ENCODE measurements around the gene ZFHX2. TPM values are rescaled to one million over a fixed set of nuclear protein-coding genes. Genes with fewer than 3 reads are reported as not detected.

Gene ZFHX2
- total RNA-seq, 1 experiment from 2014 or later = 3.7 TPM

DNA sequence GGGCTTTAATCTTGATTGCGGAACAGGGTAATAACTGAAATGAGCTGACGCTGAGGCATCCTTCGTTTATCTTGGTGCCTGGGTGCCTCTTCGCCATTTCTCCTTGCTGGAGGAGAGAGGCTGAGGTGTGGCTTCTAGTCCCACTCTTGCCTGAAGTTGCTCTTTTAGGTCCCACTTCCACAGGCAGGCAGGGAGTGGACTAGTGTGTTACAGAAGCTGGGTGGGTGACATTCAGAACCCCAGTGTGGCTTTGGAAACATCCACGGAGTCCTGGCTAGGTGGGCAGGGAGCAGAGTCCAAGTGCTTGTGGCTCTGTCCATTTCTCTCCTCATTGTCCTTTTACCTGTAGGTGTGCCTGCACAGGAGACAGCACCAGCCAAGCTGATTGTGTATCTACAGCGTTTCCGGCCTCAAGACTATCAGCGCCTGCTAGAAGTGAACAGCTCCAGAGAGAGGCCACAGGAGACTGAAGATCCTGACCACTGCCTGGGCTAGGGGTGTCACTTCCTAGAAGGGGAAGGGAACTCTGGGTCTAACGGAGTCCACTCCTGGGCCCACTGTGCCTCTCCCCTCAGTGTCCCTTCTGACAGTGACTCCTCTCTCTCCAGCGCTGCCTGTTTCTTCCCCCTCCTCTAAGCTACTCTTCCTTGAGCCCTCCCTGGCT, 6.9 kb upstream of the ZFHX2 start:
- Mint-ChIP-seq H3K36me3 (ENCODE audit: insufficient read depth, unreplicated experiment) (peaks cover 61% of the 10 kb centered on the region), H3K27ac (ENCODE audit: unreplicated experiment) (no peak overlapping the region), H3K4me3 (ENCODE audit: low read depth, unreplicated experiment) (no peak overlapping the region), H3K27me3 (ENCODE audit: unreplicated experiment) (no peaks in the 10 kb centered on the region), H3K4me1 (ENCODE audit: low read depth, unreplicated experiment) (peaks cover 23% of the 10 kb centered on the region), H3K9me3 (ENCODE audit: low read depth, unreplicated experiment) (no peaks in the 10 kb centered on the region)
- TF ChIP-seq, protein P1, sequence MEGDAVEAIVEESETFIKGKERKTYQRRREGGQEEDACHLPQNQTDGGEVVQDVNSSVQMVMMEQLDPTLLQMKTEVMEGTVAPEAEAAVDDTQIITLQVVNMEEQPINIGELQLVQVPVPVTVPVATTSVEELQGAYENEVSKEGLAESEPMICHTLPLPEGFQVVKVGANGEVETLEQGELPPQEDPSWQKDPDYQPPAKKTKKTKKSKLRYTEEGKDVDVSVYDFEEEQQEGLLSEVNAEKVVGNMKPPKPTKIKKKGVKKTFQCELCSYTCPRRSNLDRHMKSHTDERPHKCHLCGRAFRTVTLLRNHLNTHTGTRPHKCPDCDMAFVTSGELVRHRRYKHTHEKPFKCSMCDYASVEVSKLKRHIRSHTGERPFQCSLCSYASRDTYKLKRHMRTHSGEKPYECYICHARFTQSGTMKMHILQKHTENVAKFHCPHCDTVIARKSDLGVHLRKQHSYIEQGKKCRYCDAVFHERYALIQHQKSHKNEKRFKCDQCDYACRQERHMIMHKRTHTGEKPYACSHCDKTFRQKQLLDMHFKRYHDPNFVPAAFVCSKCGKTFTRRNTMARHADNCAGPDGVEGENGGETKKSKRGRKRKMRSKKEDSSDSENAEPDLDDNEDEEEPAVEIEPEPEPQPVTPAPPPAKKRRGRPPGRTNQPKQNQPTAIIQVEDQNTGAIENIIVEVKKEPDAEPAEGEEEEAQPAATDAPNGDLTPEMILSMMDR (IDR thresholded peaks at IDR 0.05; ENCODE audit: unreplicated experiment) = no peak
- BruUV-seq (replicated peaks) = no TSS peak
- intact Hi-C loops (cut with micrococcal nuclease; ENCODE audit: unreplicated experiment) = loop anchor here (10.0 kb wide), 1 partner anchor 234 kb away; the partner anchor contains the start of gene PABPN1
- CTCF ChIA-PET = interaction anchor here (2.2 kb wide), 1 partner anchor 80 kb away, joined by 22 read pairs; no protein-coding TSS in a partner anchor
- DNase-seq = no peak

DNA sequence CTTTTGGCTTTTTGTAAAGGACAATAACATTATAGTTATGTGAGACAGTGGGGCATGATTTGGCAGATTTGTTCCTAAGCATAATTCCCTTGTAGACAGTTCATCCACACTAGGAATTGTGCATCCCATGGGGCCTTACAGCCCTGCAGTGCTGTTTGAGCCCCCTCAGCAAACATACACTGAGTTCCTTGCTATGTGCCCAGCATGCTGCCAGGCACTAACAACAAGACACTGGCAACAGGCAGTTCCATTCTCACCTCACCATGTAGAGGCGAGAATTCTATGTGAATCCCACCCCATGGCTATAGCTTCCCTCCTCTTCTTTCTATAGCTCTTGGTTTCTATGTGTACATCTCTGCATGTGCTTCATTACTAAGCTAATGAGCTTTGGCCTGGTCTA, 6.4 kb upstream of the ZFHX2 start:
- Mint-ChIP-seq H3K27me3 (ENCODE audit: unreplicated experiment) (no peaks in the 10 kb centered on the region), H3K4me3 (ENCODE audit: low read depth, unreplicated experiment) (peak overlapping the region; percentile 89), H3K36me3 (ENCODE audit: insufficient read depth, unreplicated experiment) (peaks cover 56% of the 10 kb centered on the region), H3K4me1 (ENCODE audit: low read depth, unreplicated experiment) (peaks cover 23% of the 10 kb centered on the region), H3K9me3 (ENCODE audit: low read depth, unreplicated experiment) (no peaks in the 10 kb centered on the region), H3K27ac (ENCODE audit: unreplicated experiment) (no peak overlapping the region)
- BruUV-seq (replicated peaks) = no TSS peak
- intact Hi-C loops (cut with micrococcal nuclease; ENCODE audit: unreplicated experiment) = loop anchor here (10.0 kb wide), 1 partner anchor 233 kb away; the partner anchor contains the start of gene PABPN1
- TF ChIP-seq, protein P1 (IDR thresholded peaks at IDR 0.05; ENCODE audit: unreplicated experiment) = no peak
- CTCF ChIA-PET = interaction anchor here (0.9 to 2.2 kb wide), 2 partner anchors 14 to 80 kb away, joined by 4 to 22 read pairs; no protein-coding TSS in a partner anchor
- no peak for DNase-seq

DNA sequence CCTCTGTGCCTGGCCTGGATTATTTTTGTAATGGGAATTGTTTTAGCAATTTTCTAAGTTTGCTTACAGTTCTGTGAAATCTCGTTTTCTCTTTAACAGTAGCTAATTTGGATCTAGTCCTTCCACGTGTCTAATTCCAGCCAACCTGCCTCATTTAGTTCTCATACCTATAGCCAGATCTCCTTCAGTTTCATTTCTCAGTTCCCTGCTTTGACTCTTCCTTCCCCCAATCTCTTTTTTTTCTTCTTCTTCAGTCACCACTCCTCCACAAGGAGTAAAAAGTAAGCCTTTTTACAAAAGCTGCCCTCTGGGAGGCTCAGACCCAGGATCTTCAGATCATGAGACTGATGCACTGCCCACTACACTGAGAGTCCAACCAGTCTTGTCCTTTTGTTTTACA, 6.0 kb upstream of the ZFHX2 start:
- intact Hi-C loops (cut with micrococcal nuclease; ENCODE audit: unreplicated experiment) = loop anchor here (10.0 kb wide), 1 partner anchor 233 kb away; the partner anchor contains the start of gene PABPN1
- TF ChIP-seq, protein P1 (IDR thresholded peaks at IDR 0.05; ENCODE audit: unreplicated experiment) = no peak
- H3K9me3 Mint-ChIP-seq (ENCODE audit: low read depth, unreplicated experiment) = no peaks in the 10 kb centered on the region
- no peaks in the 10 kb centered on the region for H3K27me3 Mint-ChIP-seq (ENCODE audit: unreplicated experiment)
- H3K4me3 Mint-ChIP-seq (ENCODE audit: low read depth, unreplicated experiment) = peak overlapping the region; percentile 89
- DNase-seq = no peak
- peaks cover 23% of the 10 kb centered on the region for H3K4me1 Mint-ChIP-seq (ENCODE audit: low read depth, unreplicated experiment)
- peaks cover 52% of the 10 kb centered on the region for H3K36me3 Mint-ChIP-seq (ENCODE audit: insufficient read depth, unreplicated experiment)
- CTCF ChIA-PET = interaction anchor here (0.9 kb wide), 1 partner anchor 14 kb away, joined by 4 read pairs; no protein-coding TSS in a partner anchor
- H3K27ac Mint-ChIP-seq (ENCODE audit: unreplicated experiment) = no peak overlapping the region
- BruUV-seq (replicated peaks) = no TSS peak

DNA sequence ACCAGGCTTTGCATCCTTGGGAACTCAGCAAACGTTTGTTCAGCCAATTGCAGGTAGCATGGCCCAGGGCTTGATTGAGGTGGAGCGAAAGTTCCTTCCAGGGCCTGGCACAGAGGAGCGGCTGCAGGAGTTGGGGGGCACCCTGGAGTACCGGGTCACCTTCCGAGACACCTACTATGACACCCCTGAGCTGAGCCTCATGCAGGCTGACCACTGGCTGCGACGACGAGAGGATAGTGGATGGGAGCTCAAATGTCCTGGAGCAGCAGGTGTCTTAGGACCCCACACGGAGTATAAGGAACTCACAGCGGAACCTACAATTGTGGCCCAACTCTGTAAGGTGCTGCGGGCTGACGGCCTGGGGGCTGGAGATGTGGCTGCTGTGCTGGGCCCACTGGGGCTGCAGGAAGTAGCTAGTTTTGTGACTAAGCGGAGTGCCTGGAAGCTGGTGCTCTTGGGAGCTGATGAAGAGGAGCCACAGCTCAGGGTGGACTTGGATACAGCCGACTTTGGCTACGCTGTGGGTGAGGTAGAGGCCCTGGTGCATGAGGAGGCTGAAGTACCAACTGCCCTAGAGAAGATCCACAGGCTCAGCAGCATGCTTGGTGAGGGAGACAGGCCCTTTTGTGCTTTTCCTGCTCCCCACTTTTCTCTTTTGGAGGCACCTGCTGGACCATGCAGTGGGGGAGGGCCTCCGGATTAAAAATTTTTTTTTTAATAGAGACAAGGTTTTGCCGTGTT, 5.3 kb upstream of the ZFHX2 start:
- Mint-ChIP-seq H3K4me1 (ENCODE audit: low read depth, unreplicated experiment) (peaks cover 27% of the 10 kb centered on the region), H3K27ac (ENCODE audit: unreplicated experiment) (peak overlapping the region; percentile 92), H3K27me3 (ENCODE audit: unreplicated experiment) (no peaks in the 10 kb centered on the region), H3K36me3 (ENCODE audit: insufficient read depth, unreplicated experiment) (peaks cover 47% of the 10 kb centered on the region), H3K4me3 (ENCODE audit: low read depth, unreplicated experiment) (peak overlapping the region; percentile 89), H3K9me3 (ENCODE audit: low read depth, unreplicated experiment) (no peaks in the 10 kb centered on the region)
- CTCF ChIA-PET = interaction anchor here (0.8 to 0.9 kb wide), 2 partner anchors 13 to 79 kb away, joined by 4 read pairs; no protein-coding TSS in a partner anchor
- intact Hi-C loops (cut with micrococcal nuclease; ENCODE audit: unreplicated experiment) = loop anchor here (10.0 kb wide), 1 partner anchor 232 kb away; the partner anchor contains the start of gene PABPN1
- DNase-seq = no peak
- no TSS peak for BruUV-seq (replicated peaks)
- TF ChIP-seq, protein P1 (IDR thresholded peaks at IDR 0.05; ENCODE audit: unreplicated experiment) = no peak
